H1 (cell line): ENCODE results near the gene CHST11. TPM values are rescaled to one million over a fixed set of nuclear protein-coding genes. Genes with fewer than 3 reads are reported as not detected.
"Not testable (repeated sequence)": the region's sequence is repeated elsewhere in the genome, so short reads cannot be mapped to it uniquely, and the experiment has no call there.

Experiments
- CTCF ChIA-PET: fragments of 300-600 bp; sonication (Branson Sonifier 250); formaldehyde crosslinking; loops from one replicate; lab custom pipeline; 2021; ENCODE audit not compliant: partially characterized antibody; lab: Charles Lee
- POLR2A ChIA-PET: fragments of 300-600 bp; sonication (Branson Sonifier 250); formaldehyde crosslinking; loops from one replicate; lab custom pipeline; 2021; ENCODE audit warnings: inconsistent platforms; ENCODE audit not compliant: partially characterized antibody; lab: Charles Lee
- DNase-seq, 2 experiments: peaks; one replicate each; pipeline versions ENCODE4 v3.0.0 to v3.0.0-alpha.2; 2010 to 2022; ENCODE audit warnings: low spot score in 2 of 2, low read depth in 1 of 2, mixed read lengths in 1 of 2
- FAIRE-seq: peaks from 2 replicates; lab custom pipeline; 2011; peaks lifted over from hg19 to GRCh38; lab: Jason Lieb, UNC
- H2AFZ ChIP-seq: 2 replicates; pipeline ENCODE4 v1.8.1; 2012; ENCODE audit warnings: low read length, inconsistent platforms
- H2AK5ac ChIP-seq: 2 replicates; pipeline ENCODE4 v1.6.1; 2013; ENCODE audit warnings: low read depth, low read length
- H2BK120ac ChIP-seq: replicated peaks from 2 replicates; pipeline ENCODE3; 2013; ENCODE audit warnings: low read depth, low read length, inconsistent platforms
- H2BK12ac ChIP-seq: 2 replicates; pipeline ENCODE4 v1.6.1; 2013; ENCODE audit warnings: low read depth, low read length
- H2BK15ac ChIP-seq: 2 replicates; pipeline ENCODE4 v1.6.1; 2013; ENCODE audit warnings: low read length
- H2BK20ac ChIP-seq: 2 replicates; pipeline ENCODE4 v1.6.1; 2013; ENCODE audit warnings: low read length
- H2BK5ac ChIP-seq: 2 replicates; pipeline ENCODE4 v1.6.1; 2013; ENCODE audit warnings: low read depth, low read length
- H3K14ac ChIP-seq: 2 replicates; pipeline ENCODE4 v1.6.1; 2013; ENCODE audit warnings: inconsistent platforms; ENCODE audit not compliant: insufficient read length
- H3K18ac ChIP-seq: 2 replicates; pipeline ENCODE4 v1.6.1; 2013; ENCODE audit warnings: low read length; ENCODE audit errors: extremely low read depth
- H3K23ac ChIP-seq: 2 replicates; pipeline ENCODE4 v1.6.1; 2013; ENCODE audit warnings: inconsistent platforms; ENCODE audit not compliant: insufficient read length
- H3K23me2 ChIP-seq: 2 replicates; pipeline ENCODE4 v1.6.1; 2013; ENCODE audit warnings: low read depth, low read length
- H3K27ac ChIP-seq: 2 replicates; pipeline ENCODE4 v1.6.1; 2011; ENCODE audit warnings: low read depth, low read length, inconsistent platforms
- H3K27me3 ChIP-seq, 4 experiments: replicated peaks in 1 of 4; 1 replicate in 1 of 4; 2 replicates in 3 of 4; pipeline versions ENCODE4 v1.6.1 to v1.8.1; 2011 to 2013; ENCODE audit warnings: low read length in 3 of 4, mild to moderate bottlenecking in 3 of 4, inconsistent platforms in 2 of 4, mixed read lengths in 2 of 4, moderate library complexity in 1 of 4; ENCODE audit not compliant: control insufficient read depth in 3 of 4, insufficient read depth in 3 of 4; ENCODE audit errors: extremely low read depth in 1 of 4
- H3K36me3 ChIP-seq, 4 experiments: 2 replicates each; pipeline versions ENCODE4 v1.6.1 to v1.8.1; 2011 to 2013; ENCODE audit warnings: mild to moderate bottlenecking in 4 of 4, low read length in 3 of 4, moderate library complexity in 2 of 4, control low read depth in 1 of 4, inconsistent platforms in 1 of 4; ENCODE audit not compliant: insufficient read depth in 4 of 4, control insufficient read depth in 2 of 4
- H3K4ac ChIP-seq: replicated peaks from 2 replicates; pipeline ENCODE3; 2013; ENCODE audit warnings: low read length, low read depth, mixed read lengths, inconsistent platforms; ENCODE audit not compliant: insufficient read length
- H3K4me1 ChIP-seq, 4 experiments: replicated peaks in 1 of 4; 1 replicate in 1 of 4; 2 replicates in 3 of 4; pipeline versions ENCODE4 v1.6.1 to v1.8.1; 2011 to 2013; ENCODE audit warnings: low read length in 3 of 4, inconsistent platforms in 2 of 4, mixed read lengths in 1 of 4; ENCODE audit not compliant: insufficient read depth in 4 of 4, control insufficient read depth in 3 of 4
- H3K4me2 ChIP-seq, 2 experiments: 2 replicates each; pipeline versions ENCODE4 v1.6.1 to v1.8.1; 2011 to 2013; ENCODE audit warnings: low read depth in 2 of 2, low read length in 2 of 2, control low read depth in 1 of 2, inconsistent platforms in 1 of 2, mild to moderate bottlenecking in 1 of 2; ENCODE audit not compliant: insufficient read depth in 1 of 2
- H3K4me3 ChIP-seq, 4 experiments: fragments of 200-600, 300-600 bp in 1 of 4; sonication (generic), shearing (Covaris generic), sonication (Bioruptor Twin) in 1 of 4; 2 replicates each; pipeline versions ENCODE4 v1.5.1 to v1.8.1; 2011 to 2016; ENCODE audit warnings: low read length in 4 of 4, low read depth in 3 of 4, control low read depth in 2 of 4, inconsistent platforms in 2 of 4, mild to moderate bottlenecking in 2 of 4, mixed read lengths in 1 of 4, moderate library complexity in 1 of 4; ENCODE audit not compliant: insufficient read depth in 2 of 4; ENCODE audit errors: extremely low read depth in 1 of 4
- H3K56ac ChIP-seq: replicated peaks from 2 replicates; pipeline ENCODE3; 2013; ENCODE audit warnings: low read depth, mild to moderate bottlenecking, mixed read lengths, low read length, inconsistent platforms; ENCODE audit not compliant: insufficient read length
- H3K79me1 ChIP-seq: 2 replicates; pipeline ENCODE4 v1.6.1; 2013; ENCODE audit warnings: low read depth, low read length, control low read depth
- H3K79me2 ChIP-seq, 2 experiments: 2 replicates each; pipeline versions ENCODE4 v1.6.1 to v1.8.1; 2012 to 2013; ENCODE audit warnings: low read length in 2 of 2, mild to moderate bottlenecking in 2 of 2, inconsistent platforms in 1 of 2; ENCODE audit not compliant: insufficient read depth in 2 of 2, control insufficient read depth in 1 of 2
- H3K9ac ChIP-seq, 4 experiments: replicated peaks in 1 of 4; 1 replicate in 1 of 4; 2 replicates in 3 of 4; pipeline versions ENCODE4 v1.6.1 to v1.8.1; 2011 to 2013; ENCODE audit warnings: low read depth in 3 of 4, low read length in 3 of 4, control low read depth in 2 of 4, mild to moderate bottlenecking in 2 of 4, moderate library complexity in 2 of 4, inconsistent platforms in 1 of 4; ENCODE audit errors: extremely low read depth in 1 of 4
- H3K9me3 ChIP-seq, 2 experiments: 2 replicates each; pipeline versions ENCODE4 v1.6.1 to v1.8.1; 2012 to 2013; ENCODE audit warnings: mild to moderate bottlenecking in 2 of 2, moderate library complexity in 2 of 2, control low read depth in 1 of 2, inconsistent platforms in 1 of 2, low read depth in 1 of 2, low read length in 1 of 2, mixed read lengths in 1 of 2; ENCODE audit not compliant: insufficient read depth in 2 of 2
- H4K20me1 ChIP-seq, 2 experiments: replicated peaks in 1 of 2; 2 replicates each; pipeline versions ENCODE3 to v1.8.1; 2011 to 2013; ENCODE audit warnings: inconsistent platforms in 2 of 2, low read length in 2 of 2, mild to moderate bottlenecking in 1 of 2; ENCODE audit not compliant: insufficient read depth in 2 of 2, control insufficient read depth in 1 of 2
- H4K5ac ChIP-seq: 2 replicates; pipeline ENCODE4 v1.6.1; 2013; ENCODE audit warnings: low read length, low read depth, mixed read lengths, inconsistent platforms; ENCODE audit not compliant: insufficient read length
- H4K8ac ChIP-seq: 2 replicates; pipeline ENCODE4 v1.8.0; 2013; ENCODE audit warnings: mild to moderate bottlenecking, moderate library complexity, low read length, inconsistent platforms; ENCODE audit not compliant: insufficient read depth; ENCODE audit errors: extremely low read depth
- H4K91ac ChIP-seq: replicated peaks from 2 replicates; pipeline ENCODE3; 2013; ENCODE audit warnings: low read length, mixed read lengths, inconsistent platforms; ENCODE audit not compliant: insufficient read length
- KDM5A ChIP-seq: fragments of 200-600 bp; IDR thresholded peaks from 2 replicates; pipeline ENCODE4 v1.7.1; 2012; ENCODE audit warnings: mild to moderate bottlenecking, low read length, inconsistent platforms, mixed read lengths
- WGBS, 2 experiments: shearing (Covaris generic) in 1 of 2; methylation state at CpG; one replicate each; pipeline versions ENCODE4 v1.1.6 to v1.1.7; 2013 to 2015; ENCODE audit warnings: low lambda C conversion rate in 2 of 2, mixed read lengths in 2 of 2, inconsistent platforms in 1 of 2, low coverage in 1 of 2, missing lambda C conversion rate in 1 of 2; ENCODE audit not compliant: insufficient replicate concordance in 2 of 2, insufficient coverage in 1 of 2, insufficient read length in 1 of 2; ENCODE audit errors: extremely low coverage in 1 of 2, missing lambda C conversion rate in 1 of 2; 5-methylcytosine and 5-hydroxymethylcytosine counted together
- polyA plus RNA-seq, 7 experiments: library from polyadenylated mRNA; depleted of rRNA in 3 of 7; stranded (reverse) in 5 of 7; unstranded in 2 of 7; fragments of >200 nt in 5 of 7; fragments of 200-250 nt in 2 of 7; gene quantifications; 1 replicate in 5 of 7; 2 replicates in 1 of 7; 4 replicates in 1 of 7; pipeline versions ENCODE4 v1.2.1 to v1.2.3, GENCODE V29; 2011 to 2013; ENCODE audit warnings: missing spikeins in 2 of 7, mixed read lengths in 2 of 7
- total RNA-seq: library from RNA; stranded (reverse); fragmentation: NEBNext Ultra II Directional; extraction: Animal tissue kit (Norgen Biotek cat#: 25700); gene quantifications from 2 replicates; pipeline ENCODE4 v1.2.1, GENCODE V29; 2021

CHST11 gene
- total and polyA plus RNA-seq, 2 of the 8 experiments (the other 6 are each of a cell fraction or from before 2014, with no cell fraction given) = 14.4 to 20.8 TPM

- no peak for TF ChIP-seq KDM5A
- TF ChIP-seq, all 59 proteins: peak for 0
These were observed 286.4 kb downstream of the CHST11 start (continued) for GRCh38 chr12:104743202-104743580.

DNA sequence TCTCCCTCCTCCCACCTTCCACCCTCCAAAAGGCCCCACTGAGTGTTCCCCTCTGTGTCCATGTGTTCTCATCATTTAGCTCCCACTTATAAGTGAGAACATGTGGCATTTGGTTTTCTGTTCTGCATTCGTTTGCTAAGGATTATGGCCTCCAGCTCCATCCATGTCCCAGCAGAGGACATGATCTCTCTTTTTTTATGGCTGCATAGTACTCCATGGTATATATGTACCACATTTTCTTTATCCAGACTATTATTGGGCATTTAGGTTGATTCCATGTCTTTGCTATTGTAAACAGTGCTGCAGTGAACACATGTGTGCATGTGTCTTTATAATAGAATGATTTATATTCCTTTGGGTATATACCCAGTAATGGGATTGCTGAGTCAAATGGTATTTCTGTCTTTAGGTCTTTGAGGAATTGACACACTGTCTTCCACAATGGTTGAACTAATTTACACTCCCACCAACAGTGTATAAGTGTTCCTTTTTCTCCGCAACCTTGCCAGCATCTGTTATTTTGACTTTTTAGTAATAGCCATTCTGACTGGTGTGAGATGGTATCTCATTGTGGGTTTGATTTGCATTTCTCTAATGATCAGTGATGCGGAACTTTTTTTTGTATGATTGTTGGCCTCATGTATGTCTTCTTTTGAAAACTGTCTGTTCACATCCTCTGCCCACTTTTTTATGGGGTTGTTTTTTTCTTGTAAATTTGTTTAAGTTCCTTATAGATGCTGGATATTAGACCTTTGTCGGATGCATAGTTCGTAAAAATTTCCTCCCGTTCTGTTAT lies 287.2 kb downstream of the CHST11 start:
- H3K23me2 ChIP-seq, H3K79me2 ChIP-seq, H3K9me3 ChIP-seq, DNase-seq, H3K14ac ChIP-seq, H2BK120ac ChIP-seq, H3K79me1 ChIP-seq, H4K5ac ChIP-seq, H3K9ac ChIP-seq, H3K36me3 ChIP-seq, H2BK12ac ChIP-seq, H3K4me3 ChIP-seq, H3K4me1 ChIP-seq, H3K4ac ChIP-seq, FAIRE-seq, H3K18ac ChIP-seq, H2BK5ac ChIP-seq, H3K23ac ChIP-seq, H2AFZ ChIP-seq, H2AK5ac ChIP-seq, H4K8ac ChIP-seq, H2BK20ac ChIP-seq, H3K4me2 ChIP-seq, H4K20me1 ChIP-seq, H3K56ac ChIP-seq, POLR2A ChIA-PET, H4K91ac ChIP-seq, H3K27me3 ChIP-seq, H3K27ac ChIP-seq, H2BK15ac ChIP-seq: not testable (repeated sequence)
- 89% methylated on average over 6 of the region's 6 CpGs; no CpG with 5 or more reads in 1 of the 2 experiments for WGBS, 2 experiments
- CTCF ChIA-PET = interaction anchor here (1.5 to 1.8 kb wide), 2 partner anchors 10 to 47 kb away, joined by 5 to 6 read pairs; no protein-coding TSS in a partner anchor
